Effector CD8-positive, alpha-beta T cell (primary cell): Measurements from ENCODE around the gene ST3GAL6.

Source experiments
- DNase-seq: peaks from one replicate; lab custom pipeline; 2025; lab: John Stamatoyannopoulos, UW

Gene ST3GAL6

GRCh38 chr3:98777286-98777685, 14.1 kb downstream of the ST3GAL6 start:
- no peak for DNase-seq

- no peak for DNase-seq
Observed at GRCh38 chr3:98777801-98778220, 14.7 kb downstream of the ST3GAL6 start.

GRCh38 chr3:98778383-98778782, 15.2 kb downstream of the ST3GAL6 start:
- DNase-seq = no peak

DNA sequence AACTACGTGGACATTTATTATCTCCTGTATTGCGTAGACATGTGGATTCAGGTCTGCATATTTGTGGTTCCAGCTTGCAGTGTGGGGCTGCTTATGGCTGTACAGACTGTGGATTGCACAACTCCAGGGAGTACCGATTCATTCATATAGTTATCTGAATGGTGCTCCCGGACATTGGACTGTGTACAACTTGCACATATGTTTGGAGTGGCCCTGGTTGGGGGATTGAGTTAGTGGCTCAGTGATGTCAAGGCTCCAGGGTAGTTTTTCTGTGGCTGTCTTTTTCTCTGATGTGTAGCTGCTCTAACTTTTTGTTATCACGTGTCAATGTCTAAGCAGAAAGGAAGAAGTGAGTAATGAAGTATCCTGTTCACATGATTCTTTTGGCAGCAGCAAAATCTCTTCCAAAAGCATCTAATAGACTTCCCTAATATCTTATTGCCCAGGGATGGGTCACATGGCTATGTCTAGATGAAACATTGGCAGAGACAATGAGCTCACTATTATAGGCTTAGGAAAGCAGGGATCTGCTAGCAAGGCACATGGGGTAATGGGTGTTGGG, 15.8 kb downstream of the ST3GAL6 start:
- no peak for DNase-seq

GRCh38 chr3:98779541-98780335, 16.6 kb downstream of the ST3GAL6 start:
- DNase-seq = no peak

GRCh38 chr3:98780343-98780742, 17.2 kb downstream of the ST3GAL6 start:
- no peak for DNase-seq

GRCh38 chr3:98782824-98783500, 19.8 kb downstream of the ST3GAL6 start:
- no peak for DNase-seq

DNA sequence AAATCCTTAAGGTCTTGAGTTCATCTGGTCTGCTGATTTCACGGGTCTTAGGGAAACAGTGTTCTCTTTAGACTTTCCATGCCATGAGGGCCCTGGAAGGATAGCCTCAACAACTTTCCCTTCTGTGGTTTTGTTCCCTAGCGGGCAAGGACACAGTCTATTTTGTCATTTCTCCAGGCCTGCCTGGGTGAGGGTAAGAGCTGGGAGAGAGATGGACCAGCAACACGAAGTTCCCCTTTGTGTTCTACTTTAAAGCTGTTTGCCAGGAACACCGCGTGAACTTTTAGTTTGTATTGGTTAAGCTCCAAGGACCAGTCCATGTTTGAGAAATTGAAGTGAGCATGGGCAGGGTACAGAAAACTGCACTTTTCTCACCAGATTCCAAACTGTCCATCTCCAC, 20.9 kb downstream of the ST3GAL6 start:
- DNase-seq = no peak

- no peak for DNase-seq
Observed at GRCh38 chr3:98784666-98785600, 21.8 kb downstream of the ST3GAL6 start.

GRCh38 chr3:98786364-98787006, 23.3 kb downstream of the ST3GAL6 start:
- no peak for DNase-seq

DNA sequence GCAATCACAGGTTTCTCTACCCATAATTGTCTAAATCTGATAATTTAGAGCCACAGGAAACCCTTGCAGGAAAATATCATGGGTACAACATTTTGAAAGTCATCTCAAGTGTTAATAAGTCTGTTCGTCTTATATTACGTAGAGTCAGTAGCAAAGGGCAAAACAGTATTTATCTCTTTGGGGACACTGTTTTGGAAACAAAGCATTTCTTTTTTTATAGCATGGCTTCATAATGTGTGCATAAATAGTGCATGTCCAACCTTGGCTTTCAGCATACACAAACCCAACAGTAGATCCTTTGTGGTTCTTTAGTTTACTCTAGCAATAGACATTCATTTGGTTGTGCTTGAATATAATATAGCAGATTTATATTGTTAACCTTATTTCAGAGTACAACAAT, 24.0 kb downstream of the ST3GAL6 start:
- DNase-seq = no peak

DNA sequence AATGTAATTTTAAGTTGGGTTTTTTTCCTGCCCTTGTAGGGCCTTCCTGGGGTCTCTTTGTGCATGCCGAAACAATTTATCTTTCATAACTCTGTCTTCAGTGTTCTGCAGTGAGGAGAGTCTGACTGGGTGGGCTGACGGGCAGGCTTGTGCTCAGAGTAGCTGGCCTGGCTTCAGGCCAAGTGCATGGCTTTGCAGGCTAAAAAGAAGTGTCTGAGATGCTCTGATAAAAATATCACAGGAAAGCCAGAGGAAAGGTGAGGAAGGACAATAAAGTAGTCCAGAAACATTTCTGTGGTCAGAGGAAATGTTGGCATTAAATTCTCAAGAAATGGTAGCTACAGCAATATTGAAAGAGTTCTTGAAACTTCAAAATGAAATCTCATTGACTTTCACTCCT, 25.5 kb downstream of the ST3GAL6 start:
- no peak for DNase-seq

DNA sequence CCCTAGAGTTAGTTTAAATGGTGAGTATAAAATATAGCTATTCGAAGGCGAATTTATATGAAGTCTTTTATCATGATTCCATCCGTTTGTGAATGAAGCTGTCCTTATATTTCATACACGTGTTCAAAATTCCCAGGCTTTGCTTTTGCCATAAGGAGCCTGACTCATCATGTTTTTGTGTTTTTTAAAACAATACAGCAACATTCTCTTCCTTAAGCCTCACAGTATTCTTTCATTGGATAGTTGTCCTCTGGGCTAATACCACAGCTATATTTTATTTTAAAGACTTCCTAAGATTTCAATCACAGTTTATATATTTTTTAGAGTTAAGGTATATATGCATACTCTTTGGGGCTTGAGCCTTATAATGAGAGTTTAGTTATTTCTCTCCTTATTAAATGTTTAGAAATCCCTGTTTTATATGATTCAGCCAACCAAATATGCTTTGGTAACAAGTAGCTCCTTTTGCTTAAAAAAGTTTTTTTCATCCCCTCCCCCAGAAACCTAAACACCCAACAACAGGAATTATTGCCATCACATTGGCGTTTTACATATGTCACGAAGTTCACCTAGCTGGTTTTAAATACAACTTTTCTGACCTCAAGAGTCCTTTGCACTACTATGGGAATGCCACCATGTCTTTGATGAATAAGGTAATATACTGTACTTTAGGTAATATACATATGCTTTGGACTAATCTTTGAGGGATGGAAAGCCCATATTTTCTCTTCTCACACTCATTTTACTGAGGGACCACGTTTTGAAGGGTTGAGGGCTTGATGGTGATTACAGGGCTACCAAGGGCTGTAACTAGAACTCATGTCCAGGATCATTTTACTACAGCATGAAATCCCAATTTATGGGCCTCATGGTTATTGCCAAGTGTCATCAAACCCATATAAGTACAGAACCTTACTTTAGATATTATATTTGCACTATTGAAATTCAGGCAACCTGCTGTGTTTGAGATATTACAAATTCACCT, 28.5 kb downstream of the ST3GAL6 start:
- DNase-seq = no peak

GRCh38 chr3:98793971-98794370, 30.8 kb downstream of the ST3GAL6 start:
- DNase-seq = no peak

DNA sequence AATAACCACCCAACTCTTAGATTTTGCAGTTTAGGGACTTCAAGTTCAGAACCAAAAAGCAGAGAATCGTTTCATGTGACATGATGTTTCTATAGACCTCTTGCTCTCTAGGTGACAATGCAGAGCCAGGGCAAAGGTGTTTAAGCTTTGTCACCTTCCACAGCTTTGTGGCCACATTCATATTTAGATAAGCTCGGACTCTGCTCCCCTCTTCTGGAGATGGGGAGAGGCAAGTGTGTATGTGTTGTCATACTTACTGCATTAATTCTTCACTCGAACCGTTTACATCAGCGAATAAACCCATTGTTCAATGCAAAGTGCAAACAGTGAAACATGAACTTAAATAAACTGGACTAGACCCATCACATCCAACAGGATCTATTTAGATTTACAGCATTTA, 33.2 kb downstream of the ST3GAL6 start:
- DNase-seq = no peak

GRCh38 chr3:98797905-98798304, 34.8 kb downstream of the ST3GAL6 start:
- DNase-seq = no peak

GRCh38 chr3:98798820-98799219, 35.7 kb downstream of the ST3GAL6 start:
- DNase-seq = no peak

DNA sequence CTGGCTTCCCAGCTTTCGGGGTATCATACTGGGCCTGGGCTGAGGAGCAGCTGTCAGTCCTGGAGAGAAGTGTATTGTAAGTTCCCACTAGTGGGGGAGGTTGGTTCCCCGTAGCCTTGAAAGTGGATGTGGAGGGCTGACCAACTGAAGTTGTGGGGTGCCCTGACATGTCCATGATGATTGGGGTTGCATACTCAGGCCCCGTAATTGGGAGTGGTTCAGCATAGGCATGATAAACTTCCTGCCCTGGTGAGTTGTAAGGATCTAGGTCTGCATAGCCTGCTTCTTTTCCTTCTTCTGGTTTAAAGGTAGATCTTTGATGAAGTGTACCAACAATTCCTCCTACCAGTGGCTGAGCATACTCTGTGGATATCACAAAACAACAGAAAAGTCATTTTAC, 36.3 kb downstream of the ST3GAL6 start:
- DNase-seq = no peak

- DNase-seq = no peak
Observed at GRCh38 chr3:98800401-98800800, 37.3 kb downstream of the ST3GAL6 start.

- no peak for DNase-seq
Observed at GRCh38 chr3:98801043-98801747, 38.1 kb downstream of the ST3GAL6 start.
